ENCODE data around the gene FFAR2.

FFAR2 gene

DNA sequence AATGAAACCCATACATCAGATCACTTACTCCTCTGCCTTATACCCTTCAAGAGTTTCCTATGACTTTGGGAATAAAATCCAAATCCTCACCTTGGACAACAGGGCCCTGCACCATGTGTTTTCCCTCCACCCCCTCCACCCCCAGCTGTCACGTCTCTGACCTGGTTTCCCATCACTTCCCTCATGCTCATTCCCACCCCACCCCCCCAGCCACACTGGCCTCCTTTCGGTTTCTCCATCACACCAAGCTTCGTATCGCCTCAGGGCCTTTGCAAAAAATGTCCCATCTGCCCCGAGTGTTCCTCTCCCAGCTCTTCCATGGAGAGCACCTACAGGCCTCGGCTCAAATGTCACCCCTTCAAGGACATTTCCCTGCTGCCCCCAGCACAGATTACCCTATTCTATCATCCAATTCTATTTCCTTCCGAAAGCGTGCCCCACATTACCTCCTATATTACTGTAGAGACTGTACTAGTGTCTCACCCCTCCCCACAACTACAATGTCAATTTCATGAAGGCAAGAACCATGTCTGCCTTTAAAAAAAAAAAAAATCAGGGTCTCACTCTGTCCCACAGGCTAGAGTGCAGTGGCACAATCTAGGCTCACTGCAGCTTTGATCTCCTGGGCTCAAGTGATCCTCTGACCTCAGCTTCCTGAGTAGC is 16.8 kb upstream of the FFAR2 start:
- Histone ChIP-seq H3K9me3 (ENCODE audit: severe bottlenecking) (no peaks in the 10 kb centered on the region), H3K36me3 (ENCODE audit: low read depth) (no peaks in the 10 kb centered on the region), H3K27me3 (ENCODE audit: insufficient read depth, poor library complexity, severe bottlenecking) (no peaks in the 10 kb centered on the region), H3K4me1 (ENCODE audit: insufficient read depth, poor library complexity, severe bottlenecking) (peaks cover under 1% of the 10 kb centered on the region), H3K4me3 (ENCODE audit: severe bottlenecking) (no peak overlapping the region), H3K27ac (ENCODE audit: poor library complexity, severe bottlenecking) (no peak overlapping the region)
- DNase-seq (ENCODE audit: low spot score) (no peak), ATAC-seq (ENCODE audit: low read depth) (no peak)
- TF ChIP-seq, protein P1, sequence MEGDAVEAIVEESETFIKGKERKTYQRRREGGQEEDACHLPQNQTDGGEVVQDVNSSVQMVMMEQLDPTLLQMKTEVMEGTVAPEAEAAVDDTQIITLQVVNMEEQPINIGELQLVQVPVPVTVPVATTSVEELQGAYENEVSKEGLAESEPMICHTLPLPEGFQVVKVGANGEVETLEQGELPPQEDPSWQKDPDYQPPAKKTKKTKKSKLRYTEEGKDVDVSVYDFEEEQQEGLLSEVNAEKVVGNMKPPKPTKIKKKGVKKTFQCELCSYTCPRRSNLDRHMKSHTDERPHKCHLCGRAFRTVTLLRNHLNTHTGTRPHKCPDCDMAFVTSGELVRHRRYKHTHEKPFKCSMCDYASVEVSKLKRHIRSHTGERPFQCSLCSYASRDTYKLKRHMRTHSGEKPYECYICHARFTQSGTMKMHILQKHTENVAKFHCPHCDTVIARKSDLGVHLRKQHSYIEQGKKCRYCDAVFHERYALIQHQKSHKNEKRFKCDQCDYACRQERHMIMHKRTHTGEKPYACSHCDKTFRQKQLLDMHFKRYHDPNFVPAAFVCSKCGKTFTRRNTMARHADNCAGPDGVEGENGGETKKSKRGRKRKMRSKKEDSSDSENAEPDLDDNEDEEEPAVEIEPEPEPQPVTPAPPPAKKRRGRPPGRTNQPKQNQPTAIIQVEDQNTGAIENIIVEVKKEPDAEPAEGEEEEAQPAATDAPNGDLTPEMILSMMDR (IDR thresholded peaks at IDR 0.05; ENCODE audit: poor library complexity, severe bottlenecking) = no peak

DNA sequence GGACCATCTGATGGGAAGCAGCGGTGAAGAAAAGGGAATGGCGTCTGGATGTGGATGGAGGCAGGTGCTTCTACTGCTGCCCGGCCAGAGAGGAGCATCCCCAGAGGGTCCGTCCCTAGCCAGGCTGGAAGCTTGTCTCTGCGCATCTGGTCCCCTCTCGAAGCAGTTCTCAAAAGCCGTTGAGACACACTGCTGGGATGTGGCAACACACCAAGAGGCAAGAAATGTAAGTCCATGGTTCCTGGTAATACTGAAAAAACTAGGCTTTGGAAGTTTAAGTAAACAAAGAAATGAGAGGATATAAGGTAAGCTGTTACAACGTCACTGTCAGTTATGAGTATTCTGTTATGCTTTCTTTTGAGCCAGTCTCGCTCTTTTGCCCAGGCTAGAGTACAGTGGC is 15.1 kb upstream of the FFAR2 start:
- Histone ChIP-seq H3K27me3 (ENCODE audit: insufficient read depth, poor library complexity, severe bottlenecking) (no peaks in the 10 kb centered on the region), H3K27ac (ENCODE audit: poor library complexity, severe bottlenecking) (no peak overlapping the region), H3K36me3 (ENCODE audit: low read depth) (no peaks in the 10 kb centered on the region), H3K9me3 (ENCODE audit: severe bottlenecking) (no peaks in the 10 kb centered on the region), H3K4me3 (ENCODE audit: severe bottlenecking) (no peak overlapping the region), H3K4me1 (ENCODE audit: insufficient read depth, poor library complexity, severe bottlenecking) (peaks cover 4% of the 10 kb centered on the region)
- ATAC-seq (ENCODE audit: low read depth) = no peak
- no peak for DNase-seq (ENCODE audit: low spot score)
- TF ChIP-seq, protein P1 (IDR thresholded peaks at IDR 0.05; ENCODE audit: poor library complexity, severe bottlenecking) = no peak

DNA sequence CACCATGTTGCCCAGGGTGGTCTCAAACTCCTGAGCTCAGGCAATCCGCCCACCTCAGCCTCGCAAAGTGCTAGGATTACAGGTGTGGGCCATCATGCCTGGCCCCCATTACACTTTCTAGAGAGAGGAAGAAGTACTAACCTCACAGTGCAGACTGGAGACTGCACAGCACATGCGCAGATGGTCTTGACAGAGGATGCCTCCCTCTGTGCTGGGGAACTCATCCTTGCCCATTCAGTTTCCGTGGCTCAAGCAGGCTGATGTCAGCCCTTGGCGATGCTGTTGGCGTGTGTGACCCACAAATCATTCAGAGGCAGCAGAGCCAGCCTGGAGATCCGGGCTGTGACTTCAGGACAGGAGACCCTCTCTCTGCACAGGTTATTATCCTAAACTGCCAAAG is 14.6 kb upstream of the FFAR2 start:
- no peak overlapping the region for H3K4me3 ChIP-seq (ENCODE audit: severe bottlenecking)
- H3K27me3 ChIP-seq (ENCODE audit: insufficient read depth, poor library complexity, severe bottlenecking) = no peaks in the 10 kb centered on the region
- H3K36me3 ChIP-seq (ENCODE audit: low read depth) = no peaks in the 10 kb centered on the region
- H3K27ac ChIP-seq (ENCODE audit: poor library complexity, severe bottlenecking) = no peak overlapping the region
- no peaks in the 10 kb centered on the region for H3K9me3 ChIP-seq (ENCODE audit: severe bottlenecking)
- DNase-seq (ENCODE audit: low spot score) (no peak), ATAC-seq (ENCODE audit: low read depth) (no peak)
- TF ChIP-seq, protein P1 (IDR thresholded peaks at IDR 0.05; ENCODE audit: poor library complexity, severe bottlenecking) = no peak
- H3K4me1 ChIP-seq (ENCODE audit: insufficient read depth, poor library complexity, severe bottlenecking) = peaks cover 4% of the 10 kb centered on the region

DNA sequence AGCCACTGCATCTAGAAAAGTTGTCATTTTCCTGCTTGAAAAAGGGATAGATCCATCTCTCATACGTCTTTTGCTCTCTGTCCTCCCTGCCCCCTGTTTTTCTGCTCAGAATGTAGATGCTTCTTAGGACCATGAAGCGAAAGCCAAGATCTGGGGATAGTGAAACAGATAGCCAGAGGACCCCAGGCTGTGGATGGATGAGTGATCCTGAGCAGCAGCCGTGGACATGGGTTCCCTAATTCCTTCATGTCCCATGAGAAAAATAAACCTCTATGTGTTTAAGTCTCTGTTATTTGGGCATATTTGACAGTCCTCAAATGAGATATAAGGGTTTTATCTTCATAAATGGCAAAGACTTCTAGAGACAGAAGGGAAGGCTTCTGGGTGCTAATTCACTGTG is 12.2 kb upstream of the FFAR2 start:
- Histone ChIP-seq H3K4me1 (ENCODE audit: insufficient read depth, poor library complexity, severe bottlenecking) (peaks cover 4% of the 10 kb centered on the region), H3K27me3 (ENCODE audit: insufficient read depth, poor library complexity, severe bottlenecking) (no peaks in the 10 kb centered on the region), H3K27ac (ENCODE audit: poor library complexity, severe bottlenecking) (no peak overlapping the region), H3K36me3 (ENCODE audit: low read depth) (no peaks in the 10 kb centered on the region), H3K9me3 (ENCODE audit: severe bottlenecking) (no peaks in the 10 kb centered on the region), H3K4me3 (ENCODE audit: severe bottlenecking) (no peak overlapping the region)
- TF ChIP-seq, protein P1 (IDR thresholded peaks at IDR 0.05; ENCODE audit: poor library complexity, severe bottlenecking) = no peak
- no peak for DNase-seq (ENCODE audit: low spot score)
- ATAC-seq (ENCODE audit: low read depth) = no peak
